ENCODE measurements around the gene YAP1. TPM values are rescaled to one million over a fixed set of nuclear protein-coding genes. Genes with fewer than 3 reads are reported as not detected.

YAP1 gene
- total RNA-seq, 4 donors from 2014 or later: 220 to 343 (median 275) TPM

GRCh38 chr11:102114032-102114431, 3.8 kb downstream of the YAP1 start:
- H3K4me1 ChIP-seq: peaks cover 42 to 74% (median 70%) of the 10 kb centered on the region in 4 donors
- H3K9me3 ChIP-seq: no peaks in the 10 kb centered on the region
- peaks cover 0 to 7% (median 0%) of the 10 kb centered on the region in 4 donors for H3K36me3 ChIP-seq
- DNase-seq (ENCODE audit: extremely low spot score): no peak
- WGBS: 63% methylated on average over 4 of the region's 4 CpGs
- intact Hi-C loops (cut with DNase I): loop anchor here (5.0 to 10.0 kb wide), 3 partner anchors 61 to 153 kb away; no protein-coding TSS in a partner anchor
- peak overlapping the region in 1 of 4 donors; percentile 8 for H3K4me3 ChIP-seq
- TF ChIP-seq POLR2AphosphoS5 (IDR thresholded peaks at IDR 0.05) (no peak), EP300 (IDR thresholded peaks at IDR 0.05) (no peak), POLR2A (IDR thresholded peaks at IDR 0.05; ENCODE audit: low read depth) (no peak), CTCF (IDR thresholded peaks at IDR 0.05) (no peak)
- no peaks in the 10 kb centered on the region for H3K27me3 ChIP-seq
- peak overlapping the region in 1 of 4 donors; percentile 35 for H3K27ac ChIP-seq (replicated peaks in 1 of 4)

GRCh38 chr11:102115557-102115956, 5.3 kb downstream of the YAP1 start:
- Histone ChIP-seq H3K36me3 (peaks cover 0 to 7% (median 0%) of the 10 kb centered on the region in 4 donors), H3K4me1 (peaks cover 49 to 80% (median 76%) of the 10 kb centered on the region in 4 donors), H3K27me3 (no peaks in the 10 kb centered on the region), H3K4me3 (no peak overlapping the region), H3K27ac (replicated peaks in 1 of 4) (peak overlapping the region in 2 of 4 donors; percentile 16 to 19), H3K9me3 (no peaks in the 10 kb centered on the region)
- no peak for TF ChIP-seq CTCF (IDR thresholded peaks at IDR 0.05)
- no peak for TF ChIP-seq POLR2A (IDR thresholded peaks at IDR 0.05; ENCODE audit: low read depth)
- no peak for TF ChIP-seq EP300 (IDR thresholded peaks at IDR 0.05)
- TF ChIP-seq POLR2AphosphoS5 (IDR thresholded peaks at IDR 0.05): no peak
- no peak for DNase-seq (ENCODE audit: extremely low spot score)
- intact Hi-C loops (cut with DNase I): loop anchor here (10.0 kb wide), 2 partner anchors 59 to 109 kb away; no protein-coding TSS in a partner anchor

GRCh38 chr11:102116453-102117205, 6.4 kb downstream of the YAP1 start:
- Histone ChIP-seq H3K9me3 (no peaks in the 10 kb centered on the region), H3K4me3 (no peak overlapping the region), H3K36me3 (peaks cover 0 to 7% (median under 1%) of the 10 kb centered on the region in 4 donors), H3K27me3 (no peaks in the 10 kb centered on the region), H3K27ac (replicated peaks in 1 of 4) (peak overlapping the region in 1 of 4 donors; percentile 16), H3K4me1 (peaks cover 53 to 91% (median 84%) of the 10 kb centered on the region in 4 donors)
- TF ChIP-seq POLR2A (IDR thresholded peaks at IDR 0.05; ENCODE audit: low read depth) (no peak), EP300 (IDR thresholded peaks at IDR 0.05) (no peak)
- DNase-seq (ENCODE audit: extremely low spot score): no peak
- intact Hi-C loops (cut with DNase I): loop anchor here (10.0 kb wide), 2 partner anchors 58 to 108 kb away; no protein-coding TSS in a partner anchor
- 44% methylated on average over 2 of the region's 2 CpGs for WGBS

GRCh38 chr11:102117472-102118113, 7.3 kb downstream of the YAP1 start:
- Histone ChIP-seq H3K9me3 (no peaks in the 10 kb centered on the region), H3K4me1 (peaks cover 51 to 98% (median 85%) of the 10 kb centered on the region in 4 donors), H3K27ac (replicated peaks in 1 of 4) (peak overlapping the region in 1 of 4 donors; percentile 21), H3K4me3 (no peak overlapping the region), H3K36me3 (peaks cover 0 to 7% (median 2%) of the 10 kb centered on the region in 4 donors), H3K27me3 (no peaks in the 10 kb centered on the region)
- DNase-seq (ENCODE audit: extremely low spot score): no peak
- intact Hi-C loops (cut with DNase I): loop anchor here (10.0 kb wide), 2 partner anchors 57 to 107 kb away; no protein-coding TSS in a partner anchor
- no peak for TF ChIP-seq POLR2A (IDR thresholded peaks at IDR 0.05; ENCODE audit: low read depth)
- TF ChIP-seq POLR2AphosphoS5 (IDR thresholded peaks at IDR 0.05): no peak
- TF ChIP-seq CTCF (IDR thresholded peaks at IDR 0.05): no peak
- TF ChIP-seq EP300 (IDR thresholded peaks at IDR 0.05): no peak
- 38% methylated on average over 4 of the region's 4 CpGs for WGBS

- WGBS: 44% methylated on average over 3 of the region's 3 CpGs
Measured at GRCh38 chr11:102118937-102119336, 8.7 kb downstream of the YAP1 start.

More at GRCh38 chr11:102118937-102119336, 8.7 kb downstream of the YAP1 start:
- H3K36me3 ChIP-seq: peaks cover 0 to 7% (median 2%) of the 10 kb centered on the region in 4 donors
- H3K4me1 ChIP-seq: peaks cover 41 to 89% (median 71%) of the 10 kb centered on the region in 4 donors
- no peak for TF ChIP-seq POLR2A (IDR thresholded peaks at IDR 0.05; ENCODE audit: low read depth)
- no peak for TF ChIP-seq CTCF (IDR thresholded peaks at IDR 0.05)
- TF ChIP-seq EP300 (IDR thresholded peaks at IDR 0.05): no peak
- TF ChIP-seq POLR2AphosphoS5 (IDR thresholded peaks at IDR 0.05): no peak
- H3K4me3 ChIP-seq: no peak overlapping the region
- H3K27ac ChIP-seq (replicated peaks in 1 of 4): peak overlapping the region in 1 of 4 donors; percentile 27
- no peaks in the 10 kb centered on the region for H3K27me3 ChIP-seq
- H3K9me3 ChIP-seq: no peaks in the 10 kb centered on the region
- intact Hi-C loops (cut with DNase I): loop anchor here (10.0 kb wide), 2 partner anchors 56 to 106 kb away; no protein-coding TSS in a partner anchor
- no peak for DNase-seq (ENCODE audit: extremely low spot score)

Measured in esophagus muscularis mucosa (tissue), 4 donors.